WI38 (cell line): Measurements from ENCODE around the gene AQR.

Experiments used
- H3K4me3 ChIP-seq: 2 replicates; pipeline ENCODE4 v1.5.1; 2011; ENCODE audit warnings: low read depth, mild to moderate bottlenecking, control low read depth, low read length
- TF ChIP-seq, protein P1 (sequence below): IDR thresholded peaks from 2 replicates; pipeline ENCODE4 v1.5.1; 2012; ENCODE audit warnings: low read depth, mild to moderate bottlenecking, control low read depth, low read length

AQR gene

DNA sequence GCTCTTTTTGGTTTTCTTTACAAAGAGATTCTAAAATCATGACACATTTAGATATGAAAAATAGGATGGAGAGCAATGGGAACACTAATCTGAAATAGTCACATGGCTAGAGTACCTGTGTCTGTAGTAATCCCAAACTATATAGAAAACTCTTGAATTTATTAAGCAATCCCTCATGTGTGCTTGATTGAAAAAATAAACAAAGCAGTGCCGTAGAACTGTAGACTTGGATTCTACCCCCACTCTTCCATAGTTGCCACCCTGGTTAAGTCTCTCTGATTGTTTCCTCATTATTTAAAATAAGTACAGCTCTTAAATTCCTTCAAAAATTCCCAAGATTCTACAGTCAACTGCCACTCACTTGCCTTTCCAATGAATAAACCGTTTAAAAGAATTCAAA, 115.3 kb downstream of the AQR start:
- H3K4me3 ChIP-seq: no peak overlapping the region
- TF ChIP-seq, protein P1, sequence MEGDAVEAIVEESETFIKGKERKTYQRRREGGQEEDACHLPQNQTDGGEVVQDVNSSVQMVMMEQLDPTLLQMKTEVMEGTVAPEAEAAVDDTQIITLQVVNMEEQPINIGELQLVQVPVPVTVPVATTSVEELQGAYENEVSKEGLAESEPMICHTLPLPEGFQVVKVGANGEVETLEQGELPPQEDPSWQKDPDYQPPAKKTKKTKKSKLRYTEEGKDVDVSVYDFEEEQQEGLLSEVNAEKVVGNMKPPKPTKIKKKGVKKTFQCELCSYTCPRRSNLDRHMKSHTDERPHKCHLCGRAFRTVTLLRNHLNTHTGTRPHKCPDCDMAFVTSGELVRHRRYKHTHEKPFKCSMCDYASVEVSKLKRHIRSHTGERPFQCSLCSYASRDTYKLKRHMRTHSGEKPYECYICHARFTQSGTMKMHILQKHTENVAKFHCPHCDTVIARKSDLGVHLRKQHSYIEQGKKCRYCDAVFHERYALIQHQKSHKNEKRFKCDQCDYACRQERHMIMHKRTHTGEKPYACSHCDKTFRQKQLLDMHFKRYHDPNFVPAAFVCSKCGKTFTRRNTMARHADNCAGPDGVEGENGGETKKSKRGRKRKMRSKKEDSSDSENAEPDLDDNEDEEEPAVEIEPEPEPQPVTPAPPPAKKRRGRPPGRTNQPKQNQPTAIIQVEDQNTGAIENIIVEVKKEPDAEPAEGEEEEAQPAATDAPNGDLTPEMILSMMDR: no peak

DNA sequence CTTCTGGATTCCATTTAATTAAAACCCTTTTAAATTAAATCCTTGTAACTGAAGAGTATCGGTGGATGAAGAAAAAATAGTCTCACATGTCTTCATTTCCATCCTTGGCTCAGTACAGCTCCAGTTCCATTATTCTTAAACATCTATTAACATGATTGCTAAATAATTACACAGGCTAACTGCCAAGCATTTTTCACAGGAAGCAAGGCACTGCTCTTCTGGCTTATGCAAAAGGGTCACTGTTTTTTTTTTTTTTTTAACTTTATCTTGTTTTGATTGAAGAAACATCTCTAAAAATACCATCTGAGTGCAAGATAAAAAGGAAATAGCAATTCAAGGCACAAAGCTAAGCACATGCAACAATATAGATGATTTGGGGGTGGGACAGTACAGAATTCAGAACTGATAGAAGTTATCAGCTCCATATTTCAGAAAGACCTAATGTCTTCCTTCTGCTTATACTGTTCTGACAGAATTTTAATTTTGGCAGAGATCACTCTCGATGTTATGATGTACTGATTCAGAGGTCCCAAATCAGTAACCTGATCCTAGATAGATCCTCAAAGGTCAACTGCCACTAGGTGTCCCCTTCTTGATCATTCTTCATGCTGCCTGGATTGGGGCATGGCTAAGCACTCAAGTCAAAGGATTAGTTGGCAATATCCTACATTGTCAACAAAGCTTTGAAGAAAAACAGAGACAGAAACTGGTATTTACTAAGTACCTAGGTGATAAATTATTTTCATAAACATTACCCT, 116.4 kb downstream of the AQR start:
- TF ChIP-seq, protein P1: no peak
- H3K4me3 ChIP-seq: no peak overlapping the region

DNA sequence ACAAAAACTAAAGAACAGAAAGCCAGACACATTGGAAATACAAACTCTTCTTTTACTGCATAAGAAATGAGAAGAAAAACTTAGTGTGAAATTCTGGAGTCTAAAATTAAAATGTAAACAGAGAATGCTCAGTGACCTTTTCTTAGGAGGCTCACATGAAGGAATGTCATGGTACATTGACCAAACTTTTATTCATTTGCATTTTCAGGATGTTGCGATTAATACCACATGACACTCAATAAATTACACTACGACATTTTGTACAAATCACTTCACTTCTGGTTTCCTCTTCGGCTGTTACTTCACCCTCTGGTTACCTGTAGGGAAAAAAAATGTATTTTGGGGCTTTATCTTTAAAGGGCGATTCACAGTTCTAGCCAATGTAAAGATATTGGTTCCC, 117.8 kb downstream of the AQR start:
- TF ChIP-seq, protein P1: no peak
- H3K4me3 ChIP-seq: no peak overlapping the region

DNA sequence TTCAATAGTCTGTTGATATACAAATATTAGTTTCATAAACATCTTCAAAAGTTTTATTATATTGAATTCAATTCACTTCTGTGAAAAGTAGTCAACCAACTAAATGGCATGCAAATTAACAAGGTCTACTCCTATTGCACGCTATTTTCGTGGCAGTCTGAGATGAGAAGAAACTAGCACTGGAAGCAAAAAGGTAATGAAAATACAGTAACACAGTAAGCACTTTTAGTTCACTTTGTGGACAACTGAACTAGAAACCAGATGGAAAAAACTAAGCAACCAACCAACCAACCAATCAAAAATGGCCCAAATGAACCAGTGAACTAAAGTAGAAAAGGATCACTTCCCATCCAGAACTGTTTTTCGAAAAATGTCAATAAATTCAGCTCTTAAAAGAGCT, 118.5 kb downstream of the AQR start:
- no peak overlapping the region for H3K4me3 ChIP-seq
- TF ChIP-seq, protein P1: no peak

DNA sequence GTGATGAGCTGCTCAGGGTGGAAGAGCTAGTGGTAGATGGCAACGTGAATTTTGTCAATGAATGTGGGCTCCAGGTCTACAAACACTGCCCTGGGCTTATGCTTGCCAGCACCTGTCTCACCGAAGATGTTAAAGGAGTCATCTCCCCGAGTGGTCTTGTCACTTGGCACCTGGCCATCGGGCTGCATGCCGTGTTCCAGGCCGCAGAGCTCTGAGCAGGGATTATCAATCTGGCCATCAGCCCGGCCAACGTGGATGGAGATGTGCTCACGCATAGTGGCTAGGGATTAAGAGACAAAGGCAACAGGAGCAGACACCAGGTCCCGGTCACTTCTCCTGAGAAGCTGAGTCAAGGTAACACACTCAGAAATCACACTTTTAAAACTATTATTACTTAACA, 119.4 kb downstream of the AQR start:
- TF ChIP-seq, protein P1: no peak
- no peak overlapping the region for H3K4me3 ChIP-seq

DNA sequence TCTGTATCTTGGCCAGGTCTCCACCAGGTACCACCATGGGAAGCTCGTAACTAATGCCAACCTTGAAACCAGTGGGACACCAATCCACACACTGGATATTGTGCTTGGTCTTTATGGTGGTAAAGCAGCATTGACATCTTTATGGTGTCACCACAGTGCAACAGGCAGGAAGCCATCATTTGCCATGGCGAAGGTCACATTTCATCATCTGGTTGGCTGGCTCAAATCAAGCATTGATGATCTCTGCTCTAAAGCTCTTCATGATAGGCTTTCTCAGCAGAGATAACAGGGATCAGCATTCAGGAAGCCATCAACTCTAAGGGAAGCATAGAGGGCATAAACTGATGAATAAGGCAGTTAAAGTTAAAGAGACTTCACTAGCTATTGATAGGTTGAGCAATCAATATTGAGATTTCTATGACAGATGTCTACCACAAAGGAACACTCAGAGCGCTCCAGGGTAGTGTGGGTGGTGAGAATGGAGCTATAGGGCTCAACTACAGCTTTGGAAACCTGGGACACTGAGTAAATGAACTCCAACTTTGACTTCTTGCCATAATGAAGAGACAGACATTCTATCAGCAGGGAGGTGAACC, 120.1 kb downstream of the AQR start:
- TF ChIP-seq, protein P1: no peak
- no peak overlapping the region for H3K4me3 ChIP-seq

DNA sequence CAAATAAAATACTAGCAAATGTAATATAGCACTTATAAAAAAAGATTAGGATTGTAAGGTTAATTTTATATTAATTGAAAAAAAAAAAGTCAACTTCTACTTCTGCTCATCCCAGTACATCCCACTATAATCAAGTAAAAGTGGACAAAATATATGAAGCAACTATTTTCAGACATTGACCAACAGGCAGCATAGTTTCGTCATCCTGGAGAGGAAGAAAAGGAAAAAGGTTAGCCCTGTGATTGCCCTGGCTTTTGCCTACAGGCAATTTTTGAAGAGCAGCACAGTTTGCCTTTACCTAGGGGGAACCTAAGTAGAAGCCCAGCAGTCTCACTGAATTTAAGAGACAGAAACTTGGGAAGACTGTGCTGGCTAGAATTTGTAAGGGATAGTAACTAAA, 121.9 kb downstream of the AQR start:
- H3K4me3 ChIP-seq: no peak overlapping the region
- TF ChIP-seq, protein P1: no peak
